ENCODE data around the gene ZNF799.

ZNF799 gene

DNA sequence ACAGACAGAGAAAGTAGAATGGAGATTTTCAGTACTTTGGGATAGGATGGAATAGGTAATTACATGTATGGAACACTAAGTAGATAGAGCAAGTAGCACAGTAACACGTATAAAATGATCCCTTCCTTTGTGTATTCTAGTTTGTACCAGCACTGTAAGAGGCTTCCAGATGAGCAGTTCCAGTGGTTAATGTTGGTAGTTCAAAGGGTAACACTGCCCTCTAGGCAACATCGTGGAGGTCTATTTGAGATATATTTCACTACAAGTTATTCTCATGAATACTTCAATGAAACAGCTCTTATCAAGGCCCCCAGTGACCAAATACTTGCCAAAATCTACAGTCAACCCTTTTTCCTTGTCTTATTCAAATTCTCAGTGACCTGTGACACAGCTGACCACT is 54.2 kb downstream of the ZNF799 start:
- Histone ChIP-seq H3K27ac (ENCODE audit: low read depth, low read length) (no peak overlapping the region), H3K79me2 (ENCODE audit: control insufficient read depth, low read length) (no peaks in the 10 kb centered on the region), H3F3A (ENCODE audit: control insufficient read depth, insufficient read depth) (no peaks in the 10 kb centered on the region), H3K9me2 (replicated peaks; ENCODE audit: control insufficient read depth, low read length) (no peaks in the 10 kb centered on the region), H3K27me3 (ENCODE audit: control insufficient read depth, low read length) (no peaks in the 10 kb centered on the region), H3K36me3 (ENCODE audit: control insufficient read depth, low read length) (peaks cover 16% of the 10 kb centered on the region), H3K9me3 (ENCODE audit: control insufficient read depth, insufficient read depth, low read length) (peaks cover 34% of the 10 kb centered on the region), H3K4me2 (ENCODE audit: low read length) (no peak overlapping the region), H3K4me3 (ENCODE audit: low read length) (no peak overlapping the region), H3K4me1 (ENCODE audit: control insufficient read depth, low read length) (no peaks in the 10 kb centered on the region), H4K20me1 (ENCODE audit: control insufficient read depth, insufficient read depth, low read depth, low read length) (no peaks in the 10 kb centered on the region)
- TF ChIP-seq, protein P1, sequence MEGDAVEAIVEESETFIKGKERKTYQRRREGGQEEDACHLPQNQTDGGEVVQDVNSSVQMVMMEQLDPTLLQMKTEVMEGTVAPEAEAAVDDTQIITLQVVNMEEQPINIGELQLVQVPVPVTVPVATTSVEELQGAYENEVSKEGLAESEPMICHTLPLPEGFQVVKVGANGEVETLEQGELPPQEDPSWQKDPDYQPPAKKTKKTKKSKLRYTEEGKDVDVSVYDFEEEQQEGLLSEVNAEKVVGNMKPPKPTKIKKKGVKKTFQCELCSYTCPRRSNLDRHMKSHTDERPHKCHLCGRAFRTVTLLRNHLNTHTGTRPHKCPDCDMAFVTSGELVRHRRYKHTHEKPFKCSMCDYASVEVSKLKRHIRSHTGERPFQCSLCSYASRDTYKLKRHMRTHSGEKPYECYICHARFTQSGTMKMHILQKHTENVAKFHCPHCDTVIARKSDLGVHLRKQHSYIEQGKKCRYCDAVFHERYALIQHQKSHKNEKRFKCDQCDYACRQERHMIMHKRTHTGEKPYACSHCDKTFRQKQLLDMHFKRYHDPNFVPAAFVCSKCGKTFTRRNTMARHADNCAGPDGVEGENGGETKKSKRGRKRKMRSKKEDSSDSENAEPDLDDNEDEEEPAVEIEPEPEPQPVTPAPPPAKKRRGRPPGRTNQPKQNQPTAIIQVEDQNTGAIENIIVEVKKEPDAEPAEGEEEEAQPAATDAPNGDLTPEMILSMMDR (IDR thresholded peaks at IDR 0.05; ENCODE audit: low read depth, low read length, poor library complexity, severe bottlenecking): peak; percentile 33
- TF ChIP-seq EZH2phosphoT487 (IDR thresholded peaks at IDR 0.05; ENCODE audit: borderline replicate concordance, low read length): no peak

DNA sequence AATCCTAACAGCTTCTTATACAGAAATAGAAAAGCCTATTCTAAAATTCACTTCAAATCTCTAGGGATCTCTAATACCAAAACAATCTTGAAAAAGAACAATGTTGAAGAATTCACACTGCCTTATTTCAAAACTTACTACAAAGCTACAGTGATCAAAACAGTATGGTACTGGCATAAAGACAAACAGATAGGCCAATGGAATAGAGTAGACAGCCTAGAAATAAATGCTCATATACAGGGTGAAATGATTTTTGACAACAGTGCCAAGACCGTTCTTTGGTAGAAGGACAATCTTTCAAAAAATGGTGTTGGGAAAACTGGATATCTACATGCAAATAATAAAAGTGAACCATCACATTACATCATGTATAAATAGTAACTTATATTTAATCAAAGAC is 55.9 kb downstream of the ZNF799 start:
- Histone ChIP-seq H4K20me1 (ENCODE audit: control insufficient read depth, insufficient read depth, low read depth, low read length) (no peaks in the 10 kb centered on the region), H3K4me3 (ENCODE audit: low read length) (no peak overlapping the region), H3K79me2 (ENCODE audit: control insufficient read depth, low read length) (no peaks in the 10 kb centered on the region), H3K27ac (ENCODE audit: low read depth, low read length) (no peak overlapping the region), H3K27me3 (ENCODE audit: control insufficient read depth, low read length) (no peaks in the 10 kb centered on the region), H3F3A (ENCODE audit: control insufficient read depth, insufficient read depth) (no peaks in the 10 kb centered on the region), H3K9me2 (replicated peaks; ENCODE audit: control insufficient read depth, low read length) (no peaks in the 10 kb centered on the region), H3K4me2 (ENCODE audit: low read length) (no peak overlapping the region), H3K4me1 (ENCODE audit: control insufficient read depth, low read length) (no peaks in the 10 kb centered on the region), H3K36me3 (ENCODE audit: control insufficient read depth, low read length) (peaks cover 8% of the 10 kb centered on the region), H3K9me3 (ENCODE audit: control insufficient read depth, insufficient read depth, low read length) (peaks cover 18% of the 10 kb centered on the region)
- no peak for TF ChIP-seq EZH2phosphoT487 (IDR thresholded peaks at IDR 0.05; ENCODE audit: borderline replicate concordance, low read length)
- TF ChIP-seq, protein P1 (IDR thresholded peaks at IDR 0.05; ENCODE audit: low read depth, low read length, poor library complexity, severe bottlenecking): no peak
